GM21576 (cell line): ENCODE results near the gene LRRC8D.

Experiments
- ATAC-seq: cut with Tn5 transposase; IDR thresholded peaks from one replicate; pipeline ENCODE4 v1.9.1; 2021; ENCODE audit warnings: mild to moderate bottlenecking, moderate library complexity; ENCODE audit not compliant: unreplicated experiment

The LRRC8D gene

DNA sequence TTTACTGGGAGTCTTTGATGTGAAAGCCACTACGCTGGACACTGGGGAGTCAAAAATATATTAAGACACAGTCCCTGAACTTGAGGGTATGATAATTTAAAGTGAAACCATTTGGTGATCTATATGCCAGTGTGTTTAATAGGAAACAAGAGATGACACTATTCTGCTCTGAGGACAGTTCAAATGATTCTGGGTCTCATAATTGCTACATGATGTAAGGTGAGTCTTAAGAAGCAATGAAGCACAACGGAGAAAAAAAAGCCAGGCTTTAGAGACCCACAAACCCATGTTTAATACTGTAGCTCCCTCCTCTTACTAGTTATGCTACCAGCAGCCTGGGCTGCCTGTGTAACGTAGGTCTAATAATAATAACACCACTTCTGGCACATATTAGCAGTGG, 14.2 kb upstream of the LRRC8D start:
- no peak for ATAC-seq

DNA sequence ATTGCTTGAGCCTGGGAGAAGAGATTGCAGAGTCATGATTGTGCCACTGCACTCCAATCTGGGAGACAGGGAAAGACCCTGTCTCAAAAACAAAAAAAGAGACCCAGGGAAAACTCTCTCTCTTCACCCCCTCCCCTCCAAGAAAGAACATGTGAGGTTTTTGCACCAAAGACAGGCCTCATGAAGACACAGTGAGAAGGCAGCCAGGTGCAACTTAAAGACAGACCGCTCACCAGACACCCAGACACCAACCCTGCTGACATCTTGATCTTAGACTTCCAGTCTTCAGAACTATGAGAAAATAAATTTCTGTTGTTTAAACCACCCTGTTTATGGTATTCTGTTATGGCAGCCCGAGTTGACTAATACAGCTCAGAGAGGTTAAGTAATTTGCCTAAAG, 13.3 kb upstream of the LRRC8D start:
- no peak for ATAC-seq

DNA sequence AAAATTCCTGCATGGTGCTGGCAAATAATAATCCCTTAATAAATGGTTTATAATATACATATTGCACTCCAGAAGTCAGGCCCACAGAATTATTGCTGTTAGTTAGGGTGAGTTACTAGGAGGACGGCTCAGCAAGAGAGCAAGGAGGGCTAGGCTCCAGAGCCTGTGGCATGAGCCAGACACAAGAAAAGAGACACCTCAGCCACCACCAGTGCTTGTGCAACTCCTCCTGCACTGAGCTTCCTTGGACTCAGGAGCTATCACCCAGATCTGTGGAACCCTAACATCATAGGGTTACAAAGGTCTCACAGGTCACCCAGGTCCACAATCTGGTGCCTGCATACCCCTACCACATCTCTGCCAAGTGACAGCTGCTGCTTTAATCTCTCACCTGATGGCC, 12.8 kb upstream of the LRRC8D start:
- ATAC-seq: no peak

DNA sequence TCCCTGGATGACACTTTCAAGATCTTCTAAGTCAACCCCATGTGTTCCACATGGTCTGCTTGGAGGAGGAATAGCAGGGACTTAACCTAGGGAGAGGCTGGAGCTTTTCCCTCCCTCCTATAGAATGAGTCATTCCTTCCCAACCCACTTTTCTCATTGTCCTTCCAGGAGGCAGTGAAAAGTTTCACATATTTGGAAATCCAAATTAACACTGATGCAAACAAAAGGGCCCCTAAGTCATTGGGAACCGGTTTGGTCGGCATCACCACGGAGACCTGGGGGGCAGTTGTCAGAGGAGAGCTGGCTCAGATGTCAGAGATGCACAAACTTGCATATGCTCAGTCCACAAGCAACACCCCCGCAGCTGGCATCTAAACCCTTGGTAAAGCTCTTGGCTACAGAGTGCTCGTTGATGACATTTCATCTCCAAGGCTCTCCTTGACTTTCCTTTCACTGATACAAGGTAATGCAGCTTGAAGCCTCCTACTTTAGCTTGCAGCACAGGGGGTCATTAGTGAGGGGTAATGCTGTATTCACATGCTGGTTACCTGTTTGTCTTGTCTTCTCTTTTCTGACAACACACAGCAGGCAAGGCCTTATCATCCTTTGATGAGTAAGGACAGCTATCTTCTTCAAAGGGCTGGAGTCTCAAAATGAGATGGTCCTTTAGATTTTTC, 12.3 kb upstream of the LRRC8D start:
- ATAC-seq: no peak

DNA sequence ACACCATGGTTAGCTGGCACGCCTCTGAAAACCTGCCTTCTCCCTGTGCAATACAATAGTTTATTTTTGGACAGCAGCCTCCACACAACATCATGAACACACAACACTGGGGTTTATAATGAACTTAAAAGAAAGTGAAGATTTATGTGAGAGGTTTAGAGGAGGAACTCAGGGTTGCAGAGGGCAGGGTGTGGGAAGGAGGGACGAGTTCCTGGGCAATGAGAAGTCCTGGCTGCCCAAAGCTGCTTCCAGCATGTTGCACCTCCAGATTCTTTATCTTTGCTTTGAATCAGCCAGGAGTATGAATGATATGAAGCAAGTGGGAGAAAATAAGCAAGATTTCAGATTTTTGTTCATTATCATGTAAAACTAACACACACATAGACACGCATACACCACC, 11.3 kb upstream of the LRRC8D start:
- no peak for ATAC-seq

DNA sequence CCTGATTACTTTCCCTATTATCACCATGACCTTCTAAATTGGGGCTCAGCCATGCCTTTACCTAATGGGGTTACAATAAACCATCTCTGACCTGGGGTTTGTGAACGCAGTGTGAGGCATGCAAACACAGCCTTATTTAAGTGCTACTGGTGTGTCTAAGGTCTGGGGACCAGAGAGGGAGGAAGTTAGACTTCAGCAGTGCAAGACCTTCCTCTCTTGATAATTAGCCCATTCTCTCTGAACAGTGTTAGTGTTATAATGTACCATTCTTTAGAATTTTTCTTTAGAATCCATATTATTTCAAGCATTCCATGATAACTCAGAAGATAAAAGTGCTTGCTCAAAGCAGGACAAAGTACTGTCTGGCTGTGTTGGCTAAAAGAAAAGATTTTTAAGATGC, 10.5 kb upstream of the LRRC8D start:
- no peak for ATAC-seq

DNA sequence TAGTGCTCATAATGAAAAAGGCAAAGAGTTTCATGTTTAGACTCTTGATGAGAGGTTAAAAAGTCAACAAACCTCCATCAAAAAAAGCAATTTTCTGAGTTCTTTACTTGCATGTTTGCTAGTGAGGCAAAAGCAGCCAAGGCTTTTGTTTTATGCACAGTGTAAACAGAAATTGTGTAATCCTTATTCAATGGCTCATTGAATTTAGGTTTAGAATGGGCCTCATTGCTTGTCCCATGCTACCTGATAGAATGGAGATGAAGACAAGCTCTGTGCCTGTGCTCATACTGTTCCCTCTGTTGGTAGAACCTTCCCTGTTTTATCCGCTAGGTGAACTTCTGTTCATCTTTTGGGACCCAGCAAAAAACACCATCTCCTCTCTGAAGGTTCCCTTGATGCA, 10.0 kb upstream of the LRRC8D start:
- no peak for ATAC-seq

DNA sequence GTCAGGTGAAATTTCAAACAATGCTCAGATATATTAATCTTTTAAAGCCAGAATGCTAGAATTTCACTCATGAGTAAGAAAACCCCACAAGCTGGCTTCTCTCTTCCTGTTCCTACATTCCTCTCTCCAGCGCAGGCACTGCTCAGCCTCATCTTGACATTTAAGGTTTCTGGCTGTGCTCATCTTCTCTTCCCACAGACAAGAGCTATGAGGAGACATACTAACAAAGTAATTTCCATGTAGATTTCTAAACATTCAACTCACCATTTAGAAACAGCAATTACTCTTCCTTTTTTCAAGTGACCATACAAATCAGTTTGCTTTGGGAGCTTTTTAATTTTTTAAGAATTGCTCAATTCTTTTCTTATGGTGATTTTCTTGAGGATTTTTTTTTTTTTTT, 7.8 kb upstream of the LRRC8D start:
- no peak for ATAC-seq

DNA sequence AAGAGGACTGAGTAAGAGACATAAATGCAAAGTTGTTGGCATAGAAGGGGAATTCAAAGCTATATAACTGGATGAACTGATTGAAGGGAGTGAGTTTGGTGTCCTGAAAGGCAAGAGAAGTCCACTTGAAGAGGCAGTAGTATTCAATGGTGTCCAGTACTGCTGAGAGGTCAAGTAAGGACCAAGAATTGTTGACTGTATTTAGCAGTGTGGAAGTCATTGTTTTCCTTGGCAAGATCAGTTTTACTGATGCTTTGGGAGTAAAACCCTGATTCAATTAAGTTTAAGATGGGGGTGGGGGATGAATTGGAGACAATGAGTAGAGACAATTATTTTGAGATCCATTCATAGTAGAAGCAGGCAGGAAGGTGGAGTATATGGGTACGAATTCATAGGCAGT, 5.8 kb upstream of the LRRC8D start:
- ATAC-seq: no peak

DNA sequence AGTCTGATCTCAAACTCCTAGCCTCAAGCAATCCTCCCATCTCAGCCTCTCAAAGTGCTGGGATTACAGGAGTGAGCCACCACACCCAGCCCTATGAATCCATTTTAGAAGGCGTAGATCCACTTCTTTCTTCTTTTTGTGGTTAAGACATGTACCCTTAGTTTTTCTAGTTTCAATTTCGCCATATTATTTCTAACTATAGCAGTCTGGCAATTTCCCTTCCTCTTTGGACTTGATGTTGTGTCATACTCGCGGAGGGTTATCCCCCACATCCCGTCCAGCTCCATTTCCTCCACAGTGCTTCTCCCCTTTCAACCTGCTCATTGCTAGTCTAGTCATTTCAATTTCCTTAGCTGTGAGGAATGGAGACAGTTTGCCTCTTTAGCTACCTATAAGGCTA, 5.2 kb upstream of the LRRC8D start:
- no peak for ATAC-seq

DNA sequence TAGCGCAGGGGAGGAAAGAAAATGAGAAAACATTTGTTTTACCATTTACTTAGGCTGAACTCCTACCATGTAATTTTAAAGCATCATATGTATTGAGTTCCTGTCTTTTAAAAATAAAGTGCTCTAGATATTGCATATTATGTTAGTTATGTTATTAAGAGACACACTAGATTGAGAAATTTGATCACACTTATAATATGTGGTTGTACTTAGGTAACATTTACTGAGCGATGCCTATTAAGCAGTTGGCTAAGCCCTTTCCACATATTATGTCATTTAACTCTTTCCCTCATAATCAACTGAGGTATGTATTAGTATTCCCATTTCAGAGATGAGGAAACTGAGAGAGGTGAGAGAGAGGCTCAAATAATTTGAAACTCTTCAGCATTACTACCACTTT, 4.5 kb upstream of the LRRC8D start:
- ATAC-seq: no peak

DNA sequence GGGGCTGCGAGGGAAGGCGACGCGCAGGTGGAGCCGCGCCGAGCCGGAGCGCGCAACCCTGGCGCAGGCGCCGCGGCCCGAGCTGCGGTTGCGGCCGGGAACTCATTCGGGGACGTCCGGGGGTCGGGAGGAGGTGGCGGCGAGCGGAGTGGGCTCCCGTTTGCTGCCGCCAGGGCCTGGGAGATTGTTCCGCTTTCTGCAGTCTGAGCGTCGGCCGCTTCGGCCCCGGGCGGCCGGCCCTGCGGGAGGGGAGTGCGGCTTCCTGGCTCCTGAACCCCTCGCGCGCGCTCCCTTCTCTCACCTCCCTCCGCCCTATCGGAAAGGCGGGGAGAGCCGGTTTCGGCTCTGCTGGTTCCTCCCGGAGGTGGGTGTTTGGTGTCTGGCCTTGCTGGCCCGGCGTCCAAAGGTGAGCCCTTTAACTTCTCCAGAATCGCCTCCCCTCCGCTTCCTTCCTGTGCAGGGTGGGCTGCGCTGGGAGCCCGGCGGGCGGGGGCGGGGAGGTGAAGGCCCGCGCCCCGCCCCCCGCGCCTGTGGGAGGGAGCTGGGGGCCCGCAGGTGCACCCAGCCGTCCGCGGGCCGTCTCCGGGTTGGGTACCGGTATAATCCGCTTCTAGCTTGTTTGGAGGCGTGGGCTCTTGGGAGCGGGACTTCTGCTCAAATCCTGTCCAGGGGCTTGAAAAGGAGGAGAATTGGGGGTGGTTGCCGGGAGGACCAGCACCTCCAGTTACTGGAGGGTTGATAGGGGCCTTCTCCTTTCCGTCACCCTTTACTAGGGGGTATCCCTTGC, 683 bp downstream of the LRRC8D start:
- peak; percentile 43 for ATAC-seq

DNA sequence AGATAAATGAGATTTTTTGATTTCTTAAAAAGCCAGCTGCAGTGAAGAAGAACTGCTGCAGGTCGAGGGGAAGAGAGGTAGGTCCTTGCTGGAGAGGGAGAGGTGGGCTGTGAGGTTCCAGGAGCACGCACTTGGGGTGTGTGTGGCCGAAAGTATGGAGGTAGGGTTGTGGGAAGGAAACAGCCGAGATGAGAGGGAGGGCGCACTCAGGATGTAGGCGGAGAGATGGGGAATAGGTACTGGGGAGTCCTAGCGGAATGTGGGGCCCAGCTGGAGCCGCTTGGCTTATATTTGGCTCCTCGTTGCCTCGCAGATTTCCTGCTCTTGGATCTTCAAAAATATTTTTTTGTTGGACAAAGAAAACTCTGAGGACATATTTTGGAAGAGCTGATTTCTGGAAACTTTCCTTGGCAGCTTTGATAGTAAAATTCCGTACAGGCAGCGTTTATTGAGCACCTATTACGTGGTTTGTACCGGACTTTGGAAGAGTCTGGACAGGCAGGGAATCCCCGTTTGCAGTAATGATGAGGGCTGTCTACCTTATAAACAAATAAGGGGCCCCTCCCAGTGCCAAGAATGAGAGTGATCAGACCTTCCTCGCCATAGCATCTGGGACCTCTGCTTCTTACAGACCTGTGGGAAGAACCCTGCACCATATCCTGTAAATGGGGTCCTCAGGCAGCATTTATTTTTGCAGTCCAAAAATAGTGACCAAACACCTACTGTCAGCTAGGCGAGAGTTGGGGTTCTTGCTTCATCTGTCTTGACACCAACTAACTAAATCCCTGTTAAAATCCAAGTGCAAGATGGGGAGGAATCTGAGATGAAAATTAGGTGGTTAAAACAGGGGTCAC, 1.5 kb downstream of the LRRC8D start:
- no peak for ATAC-seq

DNA sequence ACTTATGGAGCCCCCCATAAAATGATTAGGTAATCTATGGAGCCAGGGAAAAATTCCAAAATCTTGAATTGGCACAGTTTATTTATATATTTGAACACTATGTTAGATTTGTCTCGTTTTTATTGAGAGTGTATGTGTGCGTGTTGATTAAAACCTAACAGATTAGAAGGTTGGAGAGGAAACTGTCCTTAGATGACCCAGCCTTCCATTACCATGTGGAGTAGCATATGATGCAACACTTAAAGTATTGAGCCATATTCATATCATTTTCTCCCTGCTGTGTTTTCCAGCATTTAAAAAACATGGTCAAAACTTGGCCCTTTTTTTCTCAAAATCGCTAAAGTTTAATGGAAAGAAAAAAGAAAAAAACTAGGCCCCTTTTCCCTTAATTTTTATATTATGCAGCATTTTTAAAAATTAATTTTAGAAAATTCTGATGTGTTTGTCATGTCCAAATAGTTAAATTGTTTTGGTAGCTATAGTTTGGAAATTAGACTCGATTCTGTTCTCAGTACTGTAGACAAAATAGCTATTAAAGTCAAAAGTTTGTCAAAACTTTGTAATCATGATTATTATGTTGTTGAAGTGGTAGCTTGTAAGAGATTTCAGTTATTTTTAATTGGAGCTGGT, 2.3 kb downstream of the LRRC8D start:
- no peak for ATAC-seq

DNA sequence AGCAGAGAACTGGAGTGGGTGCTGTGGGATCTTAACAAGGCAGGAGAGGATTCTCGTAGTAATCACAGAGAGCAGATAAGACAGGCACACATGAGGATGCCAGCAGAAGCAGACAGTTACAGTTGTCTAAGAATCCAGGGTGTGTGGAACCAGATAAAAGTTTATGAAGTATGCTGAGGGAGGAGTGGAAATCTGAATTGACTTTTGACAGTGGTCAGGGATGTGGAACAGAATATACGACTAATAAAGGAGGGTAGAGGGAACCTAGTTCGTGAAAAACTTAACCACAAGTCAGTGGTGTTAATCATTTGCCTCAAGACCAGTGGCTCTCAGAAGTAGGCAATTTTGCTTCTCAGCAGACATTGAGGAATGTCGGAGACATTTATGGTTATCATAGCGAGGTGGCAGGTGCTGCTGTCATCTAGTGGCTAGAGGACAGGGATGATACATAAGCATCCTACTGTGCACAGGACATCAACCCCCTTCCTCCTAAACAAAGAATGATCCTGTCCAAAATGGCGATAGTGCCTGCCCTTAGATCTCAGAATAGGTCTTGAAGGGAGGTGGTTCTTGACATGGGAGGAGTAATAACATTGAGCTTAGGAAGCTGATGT, 3.0 kb downstream of the LRRC8D start:
- ATAC-seq: no peak

DNA sequence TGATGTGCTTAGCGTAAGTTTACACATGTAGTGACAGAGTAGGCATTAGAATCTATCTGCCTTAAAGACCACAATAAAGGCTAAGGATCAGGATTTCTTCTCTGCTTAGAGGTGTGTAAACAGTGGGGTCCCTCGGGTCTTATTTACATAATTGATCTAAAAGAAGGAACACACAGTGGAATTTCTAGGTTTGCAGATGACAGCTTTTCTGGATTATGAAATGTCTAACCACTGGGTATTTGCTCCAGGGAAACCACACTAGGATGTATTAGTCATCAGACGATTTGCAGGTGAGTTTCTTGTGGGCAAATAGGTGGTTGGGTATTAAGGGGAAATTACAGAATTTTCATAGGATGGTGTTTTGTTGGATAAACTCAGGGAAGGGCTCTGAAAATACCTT, 5.8 kb downstream of the LRRC8D start:
- no peak for ATAC-seq

DNA sequence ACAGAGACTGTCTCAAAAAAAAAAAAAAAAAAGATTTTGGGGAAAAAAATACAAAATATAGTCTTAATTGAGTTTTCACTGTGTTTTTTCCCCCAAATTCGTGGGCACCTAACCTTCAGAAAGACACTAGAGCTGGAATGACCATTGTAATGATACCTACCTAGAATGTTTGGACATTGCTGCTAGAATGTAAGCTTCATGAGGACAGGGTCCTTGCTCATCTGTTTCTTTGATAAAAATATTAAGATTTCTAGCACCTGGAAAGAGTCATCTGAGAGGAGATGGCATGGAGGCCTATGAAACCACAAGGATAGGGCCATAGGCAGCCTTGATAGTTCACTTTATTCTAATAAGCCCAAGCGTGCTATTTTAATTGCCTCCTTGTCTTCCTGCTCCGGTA, 6.5 kb downstream of the LRRC8D start:
- no peak for ATAC-seq

DNA sequence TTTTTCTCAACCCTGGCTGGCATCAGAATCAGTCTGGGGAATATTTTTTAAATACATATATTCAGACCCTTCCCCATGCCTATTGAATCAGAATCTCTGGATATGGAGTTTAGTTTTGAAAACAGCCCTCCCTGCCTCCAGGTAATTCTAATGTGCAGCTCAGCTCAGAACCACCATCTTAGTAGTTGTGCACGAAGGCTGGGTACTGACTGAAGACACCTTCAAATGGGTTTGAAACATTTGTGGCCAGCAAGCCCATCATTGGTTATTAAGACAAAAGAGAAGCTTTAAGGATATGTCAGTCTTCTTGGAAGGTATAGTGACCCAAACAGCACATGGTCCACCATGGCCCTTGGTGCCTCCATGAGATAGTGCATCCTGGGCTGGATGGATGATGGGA, 7.1 kb downstream of the LRRC8D start:
- ATAC-seq: no peak

DNA sequence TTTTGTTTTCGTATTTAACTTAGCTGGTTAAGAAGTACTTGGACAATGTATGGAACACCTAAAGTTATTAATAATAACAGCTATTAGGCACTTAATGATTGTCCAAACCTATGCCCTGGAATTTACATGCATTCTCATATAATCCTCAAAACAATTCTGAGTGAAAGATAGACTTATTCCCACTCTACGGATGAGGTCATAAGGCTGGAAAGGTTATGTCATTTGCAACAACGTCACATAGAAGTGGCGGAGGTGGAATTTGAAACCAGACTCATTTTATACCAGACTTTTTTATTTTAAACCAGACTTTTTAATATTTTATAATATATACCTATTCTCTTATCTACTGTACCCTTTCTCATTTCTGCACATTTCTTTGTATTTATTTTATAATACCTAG, 8.4 kb downstream of the LRRC8D start:
- no peak for ATAC-seq

DNA sequence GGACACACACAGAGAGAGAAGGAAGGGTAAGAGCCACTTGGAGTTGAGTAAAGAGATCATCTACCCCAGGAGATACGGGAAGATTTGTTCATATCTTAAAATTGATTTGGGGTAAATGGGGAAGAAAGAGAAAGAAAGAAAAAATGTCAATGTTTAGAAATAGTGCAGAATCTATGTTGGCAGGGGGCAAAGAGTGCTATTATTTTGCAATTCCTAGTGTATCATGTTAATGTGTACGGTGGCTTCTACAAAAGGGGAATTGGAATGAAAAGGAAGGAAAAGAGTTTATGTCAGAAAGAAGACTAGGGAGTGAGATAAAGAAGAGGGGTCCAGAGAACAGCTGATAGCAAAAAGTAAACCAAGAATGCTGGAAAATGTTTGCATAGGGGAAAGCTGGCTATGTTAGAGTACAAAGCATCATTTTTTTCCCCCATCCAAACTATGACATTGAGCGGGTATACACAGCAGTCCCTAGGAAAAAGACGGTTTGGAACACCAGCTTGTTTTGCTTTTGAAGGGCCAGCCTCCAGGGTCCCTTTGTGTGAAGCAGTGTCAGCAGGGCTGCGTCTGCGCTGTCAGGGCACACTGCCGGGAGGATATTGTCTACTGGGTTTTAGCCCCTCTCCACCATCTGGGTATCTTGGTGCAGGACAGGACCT, 10.8 kb downstream of the LRRC8D start:
- ATAC-seq: no peak
